GM18951 (cell line): ENCODE results near the gene OLIG2.

Experiments used
- POLR2A ChIP-seq: IDR thresholded peaks from 4 replicates; pipeline ENCODE4 v1.6.1; 2011; ENCODE audit warnings: mild to moderate bottlenecking; ENCODE audit not compliant: insufficient read length, insufficient read depth; ENCODE audit errors: extremely low read depth
- in situ Hi-C: fragments of 300-500 bp; cut with MboI; formaldehyde crosslinking; loops from one replicate; pipeline ENCODE4 v1.12.0; 2022; ENCODE audit warnings: low sequenced_read_pairs, mixed read lengths, inconsistent platforms; ENCODE audit not compliant: unreplicated experiment

Gene OLIG2

GRCh38 chr21:33070998-33071769 is 45.4 kb downstream of the OLIG2 start:
- no peak for TF ChIP-seq POLR2A
- in situ Hi-C loops: no loop called here

- no peak for TF ChIP-seq POLR2A
- in situ Hi-C loops: no loop called here
These were observed 46.1 kb downstream of the OLIG2 start for GRCh38 chr21:33071770-33072306.

- in situ Hi-C loops: no loop called here
- TF ChIP-seq POLR2A: no peak
These were observed 47.9 kb downstream of the OLIG2 start for GRCh38 chr21:33073636-33074035.

- in situ Hi-C loops: no loop called here
These were observed 49.4 kb downstream of the OLIG2 start for GRCh38 chr21:33075128-33075527.

GRCh38 chr21:33075596-33076195 is 50.0 kb downstream of the OLIG2 start:
- TF ChIP-seq POLR2A: no peak
- in situ Hi-C loops: no loop called here

More at GRCh38 chr21:33075128-33075527, 49.4 kb downstream of the OLIG2 start:
- TF ChIP-seq POLR2A: no peak

GRCh38 chr21:33076600-33077329 is 51.0 kb downstream of the OLIG2 start:
- in situ Hi-C loops: no loop called here
- no peak for TF ChIP-seq POLR2A
